H9 (cell line): Measurements from ENCODE around the gene PREX1. TPM values are rescaled to one million over a fixed set of nuclear protein-coding genes. Genes with fewer than 3 reads are reported as not detected.

ENCODE experiments used
- DNase-seq: peaks from one replicate; pipeline ENCODE4 v3.0.0-alpha.2; 2017
- H2AFZ ChIP-seq: one replicate; pipeline ENCODE4 v1.6.1; 2013; ENCODE audit warnings: mild to moderate bottlenecking, low read length, control low read depth, moderate library complexity
- H2AK5ac ChIP-seq: 2 replicates; pipeline ENCODE4 v1.6.1; 2013; ENCODE audit warnings: low read length, control low read depth, mixed read lengths; ENCODE audit not compliant: insufficient read length
- H2BK120ac ChIP-seq: one replicate; pipeline ENCODE4 v1.6.1; 2013; ENCODE audit warnings: low read depth, mild to moderate bottlenecking, low read length, control low read depth, inconsistent platforms; ENCODE audit not compliant: poor library complexity, severe bottlenecking
- H2BK12ac ChIP-seq: 2 replicates; pipeline ENCODE4 v1.6.1; 2013; ENCODE audit warnings: low read length, control low read depth, mixed read lengths, low read depth; ENCODE audit not compliant: insufficient read length
- H2BK15ac ChIP-seq: 2 replicates; pipeline ENCODE4 v1.6.1; 2013; ENCODE audit warnings: low read depth, low read length, control low read depth
- H2BK20ac ChIP-seq: one replicate; pipeline ENCODE4 v1.6.1; 2013; ENCODE audit warnings: low read depth, mild to moderate bottlenecking, low read length, control low read depth, inconsistent platforms; ENCODE audit not compliant: poor library complexity, severe bottlenecking
- H2BK5ac ChIP-seq: 2 replicates; pipeline ENCODE4 v1.6.1; 2013; ENCODE audit warnings: low read length, control low read depth, mixed read lengths; ENCODE audit not compliant: insufficient read length
- H3K14ac ChIP-seq: 2 replicates; pipeline ENCODE4 v1.6.1; 2013; ENCODE audit warnings: low read length, control low read depth; ENCODE audit not compliant: insufficient read depth
- H3K18ac ChIP-seq: 2 replicates; pipeline ENCODE4 v1.6.1; 2013; ENCODE audit warnings: low read depth, mild to moderate bottlenecking, mixed read lengths, low read length, control low read depth; ENCODE audit not compliant: insufficient read length
- H3K23ac ChIP-seq: 2 replicates; pipeline ENCODE4 v1.6.1; 2013; ENCODE audit warnings: low read length, control low read depth, mixed read lengths, low read depth; ENCODE audit not compliant: insufficient read length
- H3K23me2 ChIP-seq: 2 replicates; pipeline ENCODE4 v1.6.1; 2013; ENCODE audit warnings: low read depth, mild to moderate bottlenecking, mixed read lengths, low read length, control low read depth; ENCODE audit not compliant: insufficient read length, poor library complexity, severe bottlenecking
- H3K27ac ChIP-seq: 2 replicates; pipeline ENCODE4 v1.5.1; 2013; ENCODE audit warnings: low read length, control low read depth, mixed read lengths, low read depth; ENCODE audit not compliant: insufficient read length
- H3K27me3 ChIP-seq: 2 replicates; pipeline ENCODE4 v1.6.1; 2013; ENCODE audit warnings: low read length, control low read depth, inconsistent platforms; ENCODE audit not compliant: insufficient read depth
- H3K4ac ChIP-seq: 2 replicates; pipeline ENCODE4 v1.6.1; 2013; ENCODE audit warnings: low read depth, mild to moderate bottlenecking, control low read depth, inconsistent platforms, low read length, moderate library complexity
- H3K4me1 ChIP-seq: 2 replicates; pipeline ENCODE4 v1.6.1; 2013; ENCODE audit warnings: low read length, control low read depth, inconsistent platforms; ENCODE audit not compliant: insufficient read depth
- H3K4me2 ChIP-seq: 2 replicates; pipeline ENCODE4 v1.6.1; 2013; ENCODE audit warnings: low read length, control low read depth, mixed read lengths; ENCODE audit not compliant: insufficient read length, insufficient read depth
- H3K56ac ChIP-seq: 2 replicates; pipeline ENCODE4 v1.6.1; 2013; ENCODE audit warnings: low read depth, mild to moderate bottlenecking, mixed read lengths, low read length, control low read depth; ENCODE audit not compliant: insufficient read length
- H3K79me1 ChIP-seq: 2 replicates; pipeline ENCODE4 v1.6.1; 2013; ENCODE audit warnings: low read depth, mild to moderate bottlenecking, moderate library complexity, low read length, control low read depth, inconsistent platforms; ENCODE audit not compliant: insufficient read depth, poor library complexity, severe bottlenecking
- H3K79me2 ChIP-seq: 2 replicates; pipeline ENCODE4 v1.6.1; 2013; ENCODE audit warnings: low read length, control low read depth, inconsistent platforms; ENCODE audit not compliant: insufficient read depth
- H3K9ac ChIP-seq: 2 replicates; pipeline ENCODE4 v1.6.1; 2013; ENCODE audit warnings: low read length, control low read depth, mixed read lengths; ENCODE audit not compliant: insufficient read length; ENCODE audit errors: extremely low read depth
- H3K9me3 ChIP-seq: one replicate; pipeline ENCODE4 v1.6.1; 2013; ENCODE audit warnings: low read depth, low read length, inconsistent platforms; ENCODE audit not compliant: control insufficient read depth
- H3T11ph ChIP-seq: one replicate; pipeline ENCODE4 v1.6.1; 2013; ENCODE audit warnings: mild to moderate bottlenecking, low read length, control low read depth, inconsistent platforms
- H4K20me1 ChIP-seq: one replicate; pipeline ENCODE4 v1.6.1; 2013; ENCODE audit not compliant: control insufficient read depth, insufficient read length, insufficient read depth
- H4K5ac ChIP-seq: 2 replicates; pipeline ENCODE4 v1.6.1; 2013; ENCODE audit warnings: low read depth, mild to moderate bottlenecking, mixed read lengths, low read length, control low read depth; ENCODE audit not compliant: insufficient read length
- H4K8ac ChIP-seq: replicated peaks from 2 replicates; pipeline ENCODE4 v1.6.1; 2013; ENCODE audit warnings: low read length, control low read depth, mixed read lengths, low read depth; ENCODE audit not compliant: insufficient read length
- H4K91ac ChIP-seq: 2 replicates; pipeline ENCODE4 v1.6.1; 2013; ENCODE audit warnings: low read depth, mild to moderate bottlenecking, moderate library complexity, mixed read lengths, low read length, control low read depth; ENCODE audit not compliant: insufficient read length
- H3K27ac Mint-ChIP-seq, 3 experiments: 2 replicates in 2 of 3; 3 replicates in 1 of 3; pipeline ENCODE4 v1.8.0; 2020 to 2021; ENCODE audit warnings: mixed read lengths in 3 of 3, mild to moderate bottlenecking in 1 of 3, moderate library complexity in 1 of 3
- H3K27me3 Mint-ChIP-seq: 2 replicates; pipeline ENCODE4 v1.8.0; 2021; ENCODE audit warnings: low read depth, mild to moderate bottlenecking, moderate library complexity, mixed read lengths
- H3K36me3 Mint-ChIP-seq, 3 experiments: 2 replicates in 2 of 3; 3 replicates in 1 of 3; pipeline ENCODE4 v1.8.0; 2020 to 2021; ENCODE audit warnings: low read depth in 3 of 3, mixed read lengths in 3 of 3; ENCODE audit not compliant: insufficient read depth in 1 of 3
- H3K4me1 Mint-ChIP-seq, 2 experiments: 2 replicates each; pipeline ENCODE4 v1.8.0; 2020; ENCODE audit warnings: mixed read lengths in 2 of 2
- H3K4me3 Mint-ChIP-seq, 2 experiments: 2 replicates in 1 of 2; 3 replicates in 1 of 2; pipeline ENCODE4 v1.8.0; 2020 to 2021; ENCODE audit warnings: mild to moderate bottlenecking in 2 of 2, mixed read lengths in 2 of 2, moderate library complexity in 1 of 2
- H3K9me3 Mint-ChIP-seq, 2 experiments: 2 replicates in 1 of 2; 3 replicates in 1 of 2; pipeline ENCODE4 v1.8.0; 2020; ENCODE audit warnings: mild to moderate bottlenecking in 2 of 2, mixed read lengths in 2 of 2, moderate library complexity in 1 of 2
- WGBS: extraction: QIAGEN DNeasy Blood & Tissue Kit; methylation state at CpG from one replicate; pipeline ENCODE4 v1.1.7; 2013; ENCODE audit warnings: missing lambda C conversion rate, low lambda C conversion rate, mixed read lengths; ENCODE audit not compliant: insufficient read length; ENCODE audit errors: extremely low coverage; 5-methylcytosine and 5-hydroxymethylcytosine counted together
- total RNA-seq: library from RNA; stranded (reverse); gene quantifications from 2 replicates; pipeline ENCODE4 v1.2.1, GENCODE V29; 2021
- TF ChIP-seq, protein P1 (sequence below): fragments of 200-600 bp; sonication (generic); conservative IDR thresholded peaks from 3 replicates; pipeline ENCODE4 v1.8.0; 2021; ENCODE audit warnings: antibody characterized with exemption, mild to moderate bottlenecking

The PREX1 gene
- total RNA-seq, 1 experiment from 2014 or later = 6.6 TPM

DNA sequence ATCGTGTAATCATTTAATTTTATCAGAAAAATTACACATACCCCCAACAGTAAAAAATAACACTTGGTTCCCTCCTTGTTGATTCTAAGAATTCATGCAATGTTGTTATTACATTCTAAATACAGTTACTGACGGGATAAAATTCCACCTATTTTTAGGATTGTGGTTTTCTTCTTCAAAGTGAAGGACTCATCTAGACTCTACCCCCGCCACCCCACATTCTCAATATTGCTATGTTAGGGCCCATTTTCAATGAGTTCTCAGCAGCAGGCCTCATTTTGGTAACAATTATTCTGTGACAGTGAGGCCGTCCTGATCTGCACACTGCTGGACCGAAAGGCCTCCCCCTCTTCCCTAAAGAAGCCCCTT, 43.5 kb downstream of the PREX1 start:
- H3K27ac ChIP-seq = no peak overlapping the region
- H2AFZ ChIP-seq = no peak overlapping the region
- H3K4me1 Mint-ChIP-seq = peaks cover 5 to 17% of the 10 kb centered on the region in 2 experiments; a peak in 3 of 4 replicates
- H2BK120ac ChIP-seq = no peak overlapping the region
- H2AK5ac ChIP-seq = no peak overlapping the region
- H3K18ac ChIP-seq = no peak overlapping the region
- no peak overlapping the region for H4K8ac ChIP-seq
- no peak overlapping the region for H2BK12ac ChIP-seq
- no peak overlapping the region for H4K91ac ChIP-seq
- H2BK5ac ChIP-seq = no peak overlapping the region
- no peak overlapping the region for H3T11ph ChIP-seq
- no peaks in the 10 kb centered on the region for H3K23me2 ChIP-seq
- H4K5ac ChIP-seq = no peak overlapping the region
- H2BK15ac ChIP-seq = no peak overlapping the region
- no peak overlapping the region for H3K56ac ChIP-seq
- no peak overlapping the region for H3K4ac ChIP-seq
- H2BK20ac ChIP-seq = no peak overlapping the region
- no peaks in the 10 kb centered on the region for H3K27me3 ChIP-seq
- no peak overlapping the region for H3K4me2 ChIP-seq
- 0 out of 2 replicates have a peak, but pooled peaks cover 3% of the 10 kb centered on the region for H3K27me3 Mint-ChIP-seq
- no peak overlapping the region for H3K27ac Mint-ChIP-seq
- H3K79me1 ChIP-seq = no peaks in the 10 kb centered on the region
- H3K36me3 Mint-ChIP-seq = peaks cover 4 to 7% (median 7%) of the 10 kb centered on the region in 3 experiments; a peak in 6 of 7 replicates
- no peaks in the 10 kb centered on the region for H3K79me2 ChIP-seq
- H3K23ac ChIP-seq = no peak overlapping the region
- H4K20me1 ChIP-seq = no peaks in the 10 kb centered on the region
- TF ChIP-seq, protein P1, sequence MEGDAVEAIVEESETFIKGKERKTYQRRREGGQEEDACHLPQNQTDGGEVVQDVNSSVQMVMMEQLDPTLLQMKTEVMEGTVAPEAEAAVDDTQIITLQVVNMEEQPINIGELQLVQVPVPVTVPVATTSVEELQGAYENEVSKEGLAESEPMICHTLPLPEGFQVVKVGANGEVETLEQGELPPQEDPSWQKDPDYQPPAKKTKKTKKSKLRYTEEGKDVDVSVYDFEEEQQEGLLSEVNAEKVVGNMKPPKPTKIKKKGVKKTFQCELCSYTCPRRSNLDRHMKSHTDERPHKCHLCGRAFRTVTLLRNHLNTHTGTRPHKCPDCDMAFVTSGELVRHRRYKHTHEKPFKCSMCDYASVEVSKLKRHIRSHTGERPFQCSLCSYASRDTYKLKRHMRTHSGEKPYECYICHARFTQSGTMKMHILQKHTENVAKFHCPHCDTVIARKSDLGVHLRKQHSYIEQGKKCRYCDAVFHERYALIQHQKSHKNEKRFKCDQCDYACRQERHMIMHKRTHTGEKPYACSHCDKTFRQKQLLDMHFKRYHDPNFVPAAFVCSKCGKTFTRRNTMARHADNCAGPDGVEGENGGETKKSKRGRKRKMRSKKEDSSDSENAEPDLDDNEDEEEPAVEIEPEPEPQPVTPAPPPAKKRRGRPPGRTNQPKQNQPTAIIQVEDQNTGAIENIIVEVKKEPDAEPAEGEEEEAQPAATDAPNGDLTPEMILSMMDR = no peak
- no peak overlapping the region for H3K14ac ChIP-seq
- H3K9me3 Mint-ChIP-seq = peaks cover 7 to 10% of the 10 kb centered on the region in 2 experiments
- no peak overlapping the region for H3K4me3 Mint-ChIP-seq
- H3K9ac ChIP-seq = no peak overlapping the region
- DNase-seq = no peak
- WGBS = no CpG with 5 or more reads among the region's 5 CpGs
- H3K9me3 ChIP-seq = no peaks in the 10 kb centered on the region
- H3K4me1 ChIP-seq = no peaks in the 10 kb centered on the region
